GOT3 (cell line): ENCODE data around the gene VASN.
"Not testable (repeated sequence)": the region's sequence is repeated elsewhere in the genome, so short reads cannot be mapped to it uniquely, and the experiment has no call there.

ENCODE experiments used
- DNase-seq: peaks from one replicate; lab custom pipeline; 2025; ENCODE audit warnings: mixed read lengths; lab: John Stamatoyannopoulos, UW

Gene VASN

GRCh38 chr16:4337540-4338088 lies 34.0 kb upstream of the VASN start:
- no peak for DNase-seq

GRCh38 chr16:4338125-4338582 lies 33.5 kb upstream of the VASN start:
- no peak for DNase-seq

- DNase-seq: no peak
Observed at GRCh38 chr16:4338712-4339299, 32.8 kb upstream of the VASN start.

GRCh38 chr16:4339455-4339854 lies 32.2 kb upstream of the VASN start:
- no peak for DNase-seq

GRCh38 chr16:4339909-4340308 lies 31.7 kb upstream of the VASN start:
- DNase-seq: no peak

GRCh38 chr16:4340443-4340842 lies 31.2 kb upstream of the VASN start:
- DNase-seq: no peak

GRCh38 chr16:4341250-4341649 lies 30.4 kb upstream of the VASN start:
- no peak for DNase-seq

- no peak for DNase-seq
Observed at GRCh38 chr16:4342866-4343744, 28.5 kb upstream of the VASN start.

- DNase-seq: not testable (repeated sequence)
Observed at GRCh38 chr16:4344300-4344982, 27.2 kb upstream of the VASN start.

- no peak for DNase-seq
Observed at GRCh38 chr16:4344983-4345835, 26.4 kb upstream of the VASN start.

GRCh38 chr16:4345836-4346781 lies 25.5 kb upstream of the VASN start:
- DNase-seq: no peak

GRCh38 chr16:4347010-4347409 lies 24.6 kb upstream of the VASN start:
- DNase-seq: no peak

- DNase-seq: no peak
Observed at GRCh38 chr16:4347765-4348509, 23.7 kb upstream of the VASN start.

- no peak for DNase-seq
Observed at GRCh38 chr16:4349332-4349731, 22.3 kb upstream of the VASN start.

GRCh38 chr16:4350365-4350786 lies 21.3 kb upstream of the VASN start:
- DNase-seq: no peak

GRCh38 chr16:4350787-4351659 lies 20.6 kb upstream of the VASN start, which contains the start of gene PAM16:
TSS of gene PAM16 (minus strand) at chr16:4351321. CDS start at chr16:4351234, 87 bp downstream.
- peak; percentile 88 for DNase-seq

- no peak for DNase-seq
Observed at GRCh38 chr16:4351880-4352279, 19.8 kb upstream of the VASN start.

- DNase-seq: no peak
Observed at GRCh38 chr16:4352843-4353242, 18.8 kb upstream of the VASN start.

- no peak for DNase-seq
Observed at GRCh38 chr16:4353675-4354074, 18.0 kb upstream of the VASN start.
